HL-60 (cell line): Measurements from ENCODE around the gene FLNB.

Experiments used
- POLR2AphosphoS5 ChIP-seq: IDR thresholded peaks from 2 replicates; pipeline ENCODE4 v1.6.1; 2012; ENCODE audit warnings: low read depth
- SPI1 ChIP-seq: IDR thresholded peaks from 2 replicates; pipeline ENCODE4 v1.6.1; 2012; ENCODE audit warnings: low read depth, mild to moderate bottlenecking, borderline replicate concordance
- TF ChIP-seq, protein P1 (sequence below): IDR thresholded peaks from one replicate; pipeline ENCODE4 v1.5.1; 2011; ENCODE audit warnings: low read length, control low read depth, inconsistent platforms; ENCODE audit not compliant: insufficient read depth

DNA sequence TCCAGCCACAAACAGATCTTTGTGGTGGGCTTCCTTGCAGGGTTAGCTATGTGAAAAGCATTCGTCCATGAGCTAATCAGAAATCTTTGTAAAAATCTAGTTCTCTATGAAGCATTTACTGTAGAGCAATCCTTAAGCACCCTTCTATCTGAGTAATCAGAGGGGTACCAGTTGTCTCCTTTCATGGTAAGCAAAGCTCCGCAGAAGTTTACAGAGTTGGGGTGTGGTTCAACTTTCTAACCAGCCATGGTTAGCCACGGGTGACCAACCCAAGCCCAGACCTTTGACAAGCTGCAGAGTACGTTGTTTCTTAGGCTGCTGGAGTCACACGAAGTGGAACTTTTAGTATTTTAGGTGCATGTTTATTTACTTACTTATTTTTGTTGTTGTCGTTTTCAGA is 77.4 kb downstream of the FLNB start:
- TF ChIP-seq, protein P1, sequence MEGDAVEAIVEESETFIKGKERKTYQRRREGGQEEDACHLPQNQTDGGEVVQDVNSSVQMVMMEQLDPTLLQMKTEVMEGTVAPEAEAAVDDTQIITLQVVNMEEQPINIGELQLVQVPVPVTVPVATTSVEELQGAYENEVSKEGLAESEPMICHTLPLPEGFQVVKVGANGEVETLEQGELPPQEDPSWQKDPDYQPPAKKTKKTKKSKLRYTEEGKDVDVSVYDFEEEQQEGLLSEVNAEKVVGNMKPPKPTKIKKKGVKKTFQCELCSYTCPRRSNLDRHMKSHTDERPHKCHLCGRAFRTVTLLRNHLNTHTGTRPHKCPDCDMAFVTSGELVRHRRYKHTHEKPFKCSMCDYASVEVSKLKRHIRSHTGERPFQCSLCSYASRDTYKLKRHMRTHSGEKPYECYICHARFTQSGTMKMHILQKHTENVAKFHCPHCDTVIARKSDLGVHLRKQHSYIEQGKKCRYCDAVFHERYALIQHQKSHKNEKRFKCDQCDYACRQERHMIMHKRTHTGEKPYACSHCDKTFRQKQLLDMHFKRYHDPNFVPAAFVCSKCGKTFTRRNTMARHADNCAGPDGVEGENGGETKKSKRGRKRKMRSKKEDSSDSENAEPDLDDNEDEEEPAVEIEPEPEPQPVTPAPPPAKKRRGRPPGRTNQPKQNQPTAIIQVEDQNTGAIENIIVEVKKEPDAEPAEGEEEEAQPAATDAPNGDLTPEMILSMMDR, result no peak
- no peak for TF ChIP-seq POLR2AphosphoS5
- no peak for TF ChIP-seq SPI1
